CD4-positive, alpha-beta T cell treated with Interleukin-4 for 1 hour (primary cell): ENCODE data around the gene CHPF.

Experiments used
- DNase-seq, 2 donors: peaks; one replicate each; pipeline ENCODE4 v3.0.0-alpha.2; 2020 to 2022

Gene CHPF

DNA sequence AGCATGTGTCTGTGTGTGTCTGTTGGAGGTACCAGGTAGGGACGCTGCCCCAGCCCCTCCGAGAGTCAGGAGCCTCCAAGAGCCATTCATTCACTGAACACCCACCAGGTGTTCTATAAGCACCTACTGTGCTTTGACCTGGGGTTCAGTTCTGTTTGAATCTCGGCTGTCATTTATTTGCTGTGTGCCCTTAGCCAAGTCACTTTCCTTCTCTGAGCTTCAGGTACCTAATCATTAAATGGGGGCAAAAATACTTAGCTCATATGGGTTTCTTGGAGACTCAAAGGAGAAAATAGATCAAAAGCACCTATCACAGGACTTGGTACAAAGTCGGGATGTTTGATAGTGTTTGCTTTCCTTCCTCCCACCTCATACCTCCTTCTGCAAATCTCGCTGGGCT, 16.1 kb downstream of the CHPF start:
- no peak for DNase-seq

DNA sequence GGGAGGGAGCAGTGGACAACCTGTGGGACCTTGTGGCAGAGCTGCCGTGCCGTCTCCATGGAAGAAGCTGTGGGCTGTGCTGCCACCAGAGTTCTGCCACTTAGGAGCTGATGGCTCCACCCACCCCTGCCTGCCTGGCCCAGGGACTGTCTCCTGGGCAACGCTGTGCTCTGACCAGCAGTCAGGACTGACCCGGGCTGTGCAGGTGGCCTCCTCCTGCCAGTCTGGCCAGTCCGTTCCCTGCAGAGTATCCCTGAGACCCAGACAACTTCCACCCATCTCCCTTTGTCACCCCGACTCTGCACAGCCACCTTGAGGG, 16.6 kb downstream of the CHPF start:
- no peak for DNase-seq

DNA sequence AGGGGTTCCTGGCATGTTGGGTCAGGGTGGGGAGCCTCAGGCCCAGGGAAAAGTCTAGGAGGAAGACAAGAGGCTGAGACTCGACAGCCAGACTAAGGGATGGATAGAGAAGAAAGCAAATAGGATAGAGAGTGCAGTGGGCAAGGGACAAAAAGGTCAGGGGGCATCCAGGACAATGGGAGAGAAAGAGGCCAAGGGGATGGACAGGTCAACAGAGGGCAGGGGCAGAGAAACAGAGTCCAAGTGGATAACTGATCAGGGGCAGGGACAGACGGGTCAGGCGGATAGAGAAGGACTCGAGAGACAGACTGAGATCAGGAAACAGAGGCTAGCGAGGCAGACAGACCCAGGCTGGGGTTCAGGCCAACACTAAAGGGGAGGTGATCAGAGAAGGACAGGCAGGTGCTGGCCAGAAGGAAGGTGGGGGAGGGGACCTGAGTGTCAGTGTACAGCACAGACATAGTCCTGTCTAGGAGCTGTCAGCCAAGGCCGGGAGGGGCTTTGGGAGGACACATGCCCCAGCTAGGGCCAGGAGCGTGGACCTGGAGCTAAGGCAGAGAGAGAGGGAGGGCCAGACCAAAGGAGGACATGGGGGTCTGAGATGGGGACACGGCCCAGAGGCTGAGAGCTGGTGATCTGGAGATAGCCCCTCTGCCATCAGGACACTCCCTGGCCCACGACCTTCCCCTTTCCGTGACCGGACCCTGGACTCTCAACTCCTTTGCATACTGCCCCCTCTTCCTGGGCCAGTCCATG, 17.1 kb downstream of the CHPF start:
- DNase-seq: no peak

DNA sequence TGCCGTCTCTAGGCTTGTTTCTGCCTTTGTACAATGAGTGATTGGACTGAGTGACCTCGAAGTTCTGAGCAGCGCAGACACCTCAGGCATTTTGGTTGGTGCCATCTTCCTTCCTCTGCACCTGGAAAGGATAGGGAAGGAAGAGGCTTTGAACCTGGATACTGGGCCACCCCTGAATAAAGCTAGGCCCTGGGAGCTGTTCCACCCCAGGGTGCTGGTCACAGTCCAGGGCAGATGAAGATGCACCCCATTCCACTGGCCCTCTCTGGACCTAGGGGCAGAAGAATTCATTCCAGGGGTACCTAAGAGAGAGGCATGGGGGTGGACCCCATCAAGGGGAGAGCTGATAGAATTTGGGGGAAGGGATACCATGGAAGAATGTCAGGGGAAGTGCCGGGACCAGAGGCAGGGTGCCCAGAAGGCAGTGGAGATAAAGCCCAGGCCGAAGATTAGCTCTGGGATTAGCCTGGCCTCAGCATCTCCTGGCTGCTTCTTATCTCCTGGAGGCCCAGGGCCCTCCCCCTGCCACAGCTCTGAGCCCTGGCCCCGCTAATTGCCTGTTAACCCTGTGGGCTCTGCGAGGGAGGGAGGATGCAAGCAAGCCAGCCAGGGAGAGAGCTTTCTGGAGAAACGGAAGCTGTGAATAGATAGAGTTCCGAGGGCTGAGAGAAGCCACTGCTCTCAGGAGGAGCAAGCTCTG, 17.9 kb downstream of the CHPF start:
- no peak for DNase-seq

DNA sequence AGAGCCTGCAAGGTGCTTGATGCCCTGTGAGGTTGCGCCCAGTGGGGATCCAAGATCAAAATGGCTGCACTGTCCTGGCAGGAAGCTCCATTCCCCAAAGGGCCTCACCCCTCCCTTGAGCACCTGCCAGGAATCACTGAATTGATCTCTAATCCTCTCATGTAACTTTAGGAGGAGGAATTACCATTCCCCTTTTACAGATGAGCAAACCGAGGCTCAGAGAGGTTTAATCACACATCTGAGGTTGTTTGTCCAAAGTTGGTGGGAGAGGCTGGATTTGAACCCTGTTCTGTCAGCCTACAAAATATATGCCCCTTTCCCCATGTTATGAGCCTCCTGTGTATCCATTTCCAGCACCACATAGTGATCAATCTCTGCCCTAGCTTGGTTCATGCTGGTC, 18.8 kb downstream of the CHPF start:
- no peak for DNase-seq

DNA sequence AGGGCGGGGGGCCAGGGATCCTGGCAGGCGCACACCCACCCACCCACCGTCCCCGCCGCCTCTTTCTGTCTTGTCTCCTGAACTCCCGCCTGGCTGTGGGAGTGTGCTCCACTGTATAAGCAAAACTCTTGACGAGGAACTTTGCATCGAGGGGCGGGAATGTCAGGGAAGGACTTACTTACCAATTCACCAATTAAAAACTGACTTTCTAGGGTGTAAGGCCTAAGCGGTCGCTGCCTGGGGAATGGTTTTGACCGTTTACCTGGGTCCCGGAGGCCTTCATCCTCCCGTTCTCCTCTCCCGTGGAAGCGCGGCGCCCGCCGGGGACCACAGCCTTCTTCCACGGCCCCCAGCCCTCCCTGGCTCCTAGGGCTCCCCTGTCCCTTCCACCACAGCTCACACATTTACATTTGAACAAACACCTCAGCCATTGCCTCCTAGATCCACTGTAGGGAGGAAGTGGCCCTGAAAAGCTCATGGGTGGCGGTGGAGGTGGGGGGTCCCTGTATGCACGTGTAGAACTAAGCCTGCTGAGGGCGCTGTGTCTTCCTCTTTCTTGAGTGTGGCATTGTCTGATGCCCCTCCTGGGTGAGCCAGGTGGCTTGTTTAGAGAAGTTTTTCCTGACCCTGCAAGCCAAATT, 20.5 kb downstream of the CHPF start:
- DNase-seq: no peak

DNA sequence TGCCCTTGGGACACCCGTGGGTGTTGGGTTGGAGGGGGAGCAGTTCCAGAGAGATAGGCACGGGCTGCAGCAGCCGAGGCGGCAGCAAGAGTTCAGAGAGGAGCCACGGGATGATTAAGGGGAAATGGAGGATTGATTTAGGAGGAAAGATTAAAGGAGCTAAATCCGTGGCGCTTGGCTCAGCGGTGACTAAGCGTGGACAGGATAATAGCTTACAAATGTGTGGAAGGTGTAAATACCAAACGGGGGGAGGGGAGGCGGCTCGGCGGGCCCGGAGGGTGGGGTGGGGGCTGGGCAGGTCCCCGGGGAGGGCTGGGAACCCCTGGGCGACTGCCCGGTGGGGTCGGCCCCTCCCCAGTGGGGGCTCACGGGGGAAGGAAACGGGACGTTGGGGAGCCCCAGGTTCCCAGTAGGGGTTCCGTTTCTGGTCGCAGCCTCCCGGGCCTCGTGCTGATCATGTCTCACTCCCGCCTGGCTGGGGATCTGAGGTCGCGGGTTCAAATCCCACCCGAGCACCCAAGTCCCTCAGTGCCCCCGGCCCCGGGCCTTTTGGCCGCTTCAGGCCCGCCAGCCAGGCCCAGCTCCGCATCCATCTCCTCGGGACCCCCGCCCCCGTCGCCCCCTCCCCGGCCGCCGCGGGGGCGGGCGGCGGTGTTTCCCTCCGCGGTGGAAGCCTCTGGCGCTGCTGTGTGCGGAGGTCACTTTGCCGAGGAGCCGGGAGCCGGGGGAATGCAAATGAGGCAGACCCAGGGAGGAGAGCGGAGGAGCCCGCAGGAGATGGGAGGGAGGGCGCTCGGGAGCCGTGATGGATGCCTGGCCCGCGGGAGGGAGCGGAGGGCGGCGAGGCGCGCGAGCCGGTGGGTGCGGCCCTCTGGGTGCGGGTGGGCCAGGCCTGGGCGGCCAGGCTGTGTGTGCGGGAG, 21.2 kb downstream of the CHPF start:
- DNase-seq: no peak

DNA sequence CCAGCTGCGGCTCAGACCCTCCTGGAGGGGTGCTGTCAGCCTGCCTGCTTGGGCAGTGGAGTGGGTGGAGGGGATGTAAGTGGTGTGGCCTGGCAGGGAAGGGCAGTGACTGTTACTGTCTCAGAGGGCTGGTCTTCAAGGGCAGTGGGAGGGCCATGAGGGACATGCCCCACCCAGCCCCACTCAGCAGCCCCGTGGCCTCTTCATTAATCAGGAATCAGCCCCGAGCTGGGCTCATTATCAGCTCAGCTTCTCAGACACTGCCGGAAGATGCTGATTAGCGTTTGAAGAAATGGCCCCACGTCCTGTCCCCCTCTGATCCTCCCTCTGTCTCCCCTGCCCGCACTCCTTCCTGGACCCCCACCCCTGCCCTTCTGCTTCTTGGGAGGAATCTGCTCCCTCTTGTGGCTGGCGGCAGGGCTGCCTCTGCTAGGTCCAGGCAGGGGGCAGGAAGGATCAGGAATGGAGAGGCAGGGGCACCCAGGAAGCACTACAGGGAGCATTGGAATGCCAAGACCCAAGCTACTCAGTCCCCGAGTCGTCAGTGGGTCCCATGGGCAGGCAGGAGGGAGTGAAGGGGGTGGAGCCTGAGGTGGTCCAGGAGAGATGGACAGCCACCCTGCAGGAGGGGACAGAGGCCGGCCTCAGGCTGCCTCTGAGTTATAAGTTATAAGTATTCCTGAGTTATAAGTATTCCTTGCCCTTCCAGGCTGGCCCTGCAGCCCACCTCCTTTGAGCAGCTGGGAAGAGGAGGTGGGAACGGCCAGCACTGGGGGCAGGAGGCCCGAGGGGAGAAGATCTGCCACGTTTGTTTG, 22.3 kb downstream of the CHPF start:
- DNase-seq: no peak

DNA sequence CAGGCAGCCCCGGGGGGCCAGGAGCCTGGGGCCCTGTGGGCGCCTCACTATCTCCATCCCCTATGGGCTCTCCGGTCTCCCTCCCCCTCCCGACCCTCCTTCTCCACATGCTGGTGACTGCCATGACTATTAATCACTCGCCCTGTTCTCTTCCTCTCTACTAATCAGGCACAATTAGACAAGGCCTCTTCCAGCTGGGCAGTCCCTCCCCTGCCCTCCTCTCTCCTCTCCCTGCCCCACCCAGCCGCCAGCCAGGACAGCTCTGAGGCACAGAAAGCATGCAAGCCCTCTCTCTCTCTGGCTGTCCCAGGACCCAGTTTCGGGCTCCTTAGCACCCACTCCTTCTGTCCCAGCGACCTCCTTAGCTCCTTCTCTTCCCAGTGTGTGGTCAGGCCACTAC, 23.5 kb downstream of the CHPF start:
- DNase-seq: no peak

DNA sequence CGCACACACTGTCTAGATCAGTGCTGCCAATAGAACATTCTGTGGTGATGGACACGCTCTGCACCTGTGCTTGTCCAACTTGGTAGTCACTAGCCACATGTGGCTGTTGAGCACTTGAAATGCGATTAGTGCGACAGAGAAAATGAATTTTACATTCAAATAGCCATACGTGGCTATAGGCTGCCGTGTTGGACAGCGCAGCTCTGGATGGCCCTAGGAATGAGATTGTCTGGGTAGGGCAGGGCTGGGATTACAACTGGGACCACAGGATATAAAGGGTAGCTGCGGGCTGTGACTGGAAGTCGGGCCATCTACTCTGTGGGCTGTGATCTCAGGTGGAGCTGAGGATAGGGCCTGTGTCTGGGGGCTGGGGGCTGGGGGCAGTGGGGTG, 24.1 kb downstream of the CHPF start:
- DNase-seq: no peak

DNA sequence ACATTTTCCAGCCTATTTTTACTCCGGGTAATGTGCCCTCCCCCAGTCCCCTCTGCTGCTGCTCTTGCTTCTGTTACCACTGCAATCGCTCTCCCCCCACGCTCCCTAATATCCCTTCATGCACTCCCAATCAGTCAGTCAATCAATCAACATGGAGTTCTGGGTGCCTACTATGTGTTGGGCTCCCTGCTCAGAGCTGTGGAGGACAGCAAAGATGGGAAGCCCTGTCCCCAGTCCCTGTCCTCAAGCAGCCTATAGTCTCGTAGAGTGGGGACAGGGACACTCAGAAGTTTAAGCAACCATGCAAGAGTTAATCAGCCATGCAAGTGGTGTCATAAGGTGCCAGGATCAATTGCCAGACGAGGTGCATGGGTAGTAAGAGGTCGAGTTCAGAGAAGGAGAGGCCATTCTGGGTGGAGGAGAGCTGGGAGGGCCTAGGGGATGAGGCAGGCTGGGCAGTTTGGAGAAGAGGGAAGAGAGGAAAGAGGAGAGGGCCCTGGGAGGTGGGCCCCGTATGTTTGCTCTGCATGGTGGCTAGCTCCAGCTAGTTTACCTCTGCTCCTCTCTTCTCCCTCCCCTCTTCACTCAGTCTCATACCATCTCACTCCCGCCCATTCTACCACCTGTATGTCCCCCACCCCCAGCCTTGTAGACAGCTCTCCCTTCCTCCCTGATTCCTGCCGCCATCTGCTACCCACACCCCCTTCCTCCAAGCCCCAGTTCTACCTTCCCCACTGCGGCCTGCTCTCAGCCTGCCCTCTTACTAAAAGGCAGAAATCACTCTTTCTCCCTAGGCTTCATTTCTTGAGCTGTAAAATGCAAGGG, 25.4 kb downstream of the CHPF start:
- DNase-seq: no peak

DNA sequence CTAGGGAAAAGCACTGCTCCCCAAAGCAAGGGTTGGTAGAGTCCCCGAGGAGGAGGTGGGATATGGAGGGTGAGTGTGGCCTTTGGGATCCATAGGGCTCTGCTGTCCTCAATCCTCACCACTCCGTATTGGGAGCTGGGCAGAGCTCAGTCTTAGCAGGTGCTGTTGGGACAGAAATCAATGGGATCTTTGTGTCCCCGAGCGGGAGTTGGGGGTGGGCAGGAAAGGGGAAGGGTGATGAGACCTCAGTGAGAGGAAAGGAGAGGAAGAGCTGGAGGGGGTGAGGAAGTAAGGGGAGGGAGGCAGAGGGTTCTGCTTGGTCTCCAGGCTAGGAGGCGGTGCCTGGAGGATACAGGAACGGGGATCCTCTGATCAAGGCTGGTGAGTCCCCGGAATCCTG, 26.7 kb downstream of the CHPF start:
- DNase-seq: no peak

DNA sequence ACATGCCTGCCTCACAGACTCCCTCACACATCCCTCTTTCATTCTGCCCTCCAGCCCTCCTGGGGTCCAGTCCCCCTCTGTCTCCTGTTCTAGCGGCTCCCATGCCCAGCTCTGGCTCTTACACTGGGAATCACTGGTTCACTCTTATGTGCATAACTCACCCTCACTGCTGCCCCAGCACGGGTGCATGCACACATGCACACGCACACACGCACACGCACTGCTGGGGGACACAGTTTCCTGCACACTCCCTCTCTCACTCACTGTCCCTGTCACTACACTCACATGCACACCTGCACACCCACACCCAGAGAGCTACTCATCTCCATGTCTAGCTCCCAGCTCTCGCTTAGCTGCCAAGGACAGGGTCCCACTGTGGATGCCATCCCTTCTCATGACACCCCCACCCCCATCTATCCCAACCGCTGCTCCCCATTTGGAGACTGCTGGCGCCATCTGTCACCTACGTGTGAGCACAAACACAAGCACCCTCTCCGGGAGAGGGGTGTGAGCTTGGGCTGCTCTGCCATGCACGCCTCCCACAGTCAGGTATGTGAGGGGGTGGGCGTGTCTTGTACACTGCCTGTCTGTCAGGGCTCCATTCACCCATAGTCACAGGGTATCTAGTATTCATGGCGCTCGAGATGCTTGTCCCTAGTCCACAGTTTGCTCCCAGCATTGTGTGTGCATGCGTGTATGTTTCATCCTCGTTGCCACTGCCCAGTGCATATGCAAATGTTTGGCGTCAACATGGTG, 27.6 kb downstream of the CHPF start:
- no peak for DNase-seq

DNA sequence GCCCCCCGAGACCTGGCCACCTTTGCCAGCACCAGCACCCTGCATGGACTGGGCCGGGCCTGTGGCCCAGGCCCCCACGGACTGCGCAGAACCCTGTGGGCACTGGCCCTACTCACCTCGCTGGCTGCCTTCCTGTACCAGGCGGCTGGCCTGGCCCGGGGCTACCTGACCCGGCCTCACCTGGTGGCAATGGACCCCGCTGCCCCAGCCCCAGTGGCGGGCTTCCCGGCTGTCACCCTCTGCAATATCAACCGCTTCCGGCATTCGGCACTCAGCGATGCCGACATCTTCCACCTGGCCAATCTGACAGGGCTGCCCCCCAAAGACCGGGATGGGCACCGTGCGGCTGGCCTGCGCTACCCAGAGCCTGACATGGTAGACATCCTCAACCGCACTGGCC, 28.8 kb downstream of the CHPF start:
- DNase-seq: no peak

DNA sequence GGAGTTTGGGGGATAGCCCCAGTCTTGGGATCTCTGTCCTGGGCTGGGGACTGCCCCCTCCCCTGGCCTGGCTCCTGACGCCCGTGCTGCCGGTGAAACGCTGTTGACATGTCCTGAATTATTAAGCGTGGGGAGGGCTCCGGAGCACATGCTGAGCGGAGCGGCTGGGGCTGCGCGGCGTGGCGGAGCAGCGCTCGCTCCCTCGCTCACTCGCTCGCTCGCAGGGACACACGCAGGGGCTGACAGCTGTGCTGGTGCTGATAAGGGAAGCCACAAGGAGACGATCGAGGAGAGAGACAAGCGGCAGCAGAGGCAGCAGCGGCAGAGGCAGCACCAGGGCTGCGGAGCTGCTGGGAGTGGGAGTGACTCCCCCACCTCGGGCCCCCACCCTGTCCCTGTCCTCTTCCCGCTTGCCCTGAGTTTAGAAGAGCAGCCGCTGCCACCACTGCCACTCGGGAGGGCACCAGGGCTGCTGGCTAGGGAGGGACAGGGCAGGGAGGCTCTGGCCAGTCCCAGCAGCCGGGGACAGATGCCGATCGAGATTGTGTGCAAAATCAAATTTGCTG, 29.3 kb downstream of the CHPF start, which contains the start of gene ASIC4:
Gene ASIC4 (plus strand): TSS at position 287 of the 566 bp plus-strand sequence. CDS start 243 bp downstream, at position 530.
- no peak for DNase-seq

DNA sequence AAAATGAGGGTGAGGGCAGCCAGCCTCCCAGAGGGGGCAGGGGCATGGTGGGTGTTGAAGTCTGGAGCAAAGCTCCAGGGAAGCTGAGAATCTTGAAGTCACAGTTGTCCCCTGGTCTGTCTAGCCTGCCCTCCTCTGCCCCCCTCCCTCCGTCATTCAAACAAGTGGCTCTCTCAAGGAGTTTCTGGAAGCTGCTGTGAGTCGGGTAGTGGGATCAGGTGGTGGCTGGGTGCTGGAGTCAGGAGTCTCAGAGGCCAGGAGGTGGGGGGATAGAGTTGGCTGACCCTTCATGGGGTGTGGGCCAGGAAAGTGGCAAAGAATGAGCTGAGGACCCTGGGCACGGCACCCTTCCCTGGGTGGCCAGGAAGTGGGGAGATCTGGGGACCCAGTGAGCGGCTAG, 29.8 kb downstream of the CHPF start:
- DNase-seq: no peak

DNA sequence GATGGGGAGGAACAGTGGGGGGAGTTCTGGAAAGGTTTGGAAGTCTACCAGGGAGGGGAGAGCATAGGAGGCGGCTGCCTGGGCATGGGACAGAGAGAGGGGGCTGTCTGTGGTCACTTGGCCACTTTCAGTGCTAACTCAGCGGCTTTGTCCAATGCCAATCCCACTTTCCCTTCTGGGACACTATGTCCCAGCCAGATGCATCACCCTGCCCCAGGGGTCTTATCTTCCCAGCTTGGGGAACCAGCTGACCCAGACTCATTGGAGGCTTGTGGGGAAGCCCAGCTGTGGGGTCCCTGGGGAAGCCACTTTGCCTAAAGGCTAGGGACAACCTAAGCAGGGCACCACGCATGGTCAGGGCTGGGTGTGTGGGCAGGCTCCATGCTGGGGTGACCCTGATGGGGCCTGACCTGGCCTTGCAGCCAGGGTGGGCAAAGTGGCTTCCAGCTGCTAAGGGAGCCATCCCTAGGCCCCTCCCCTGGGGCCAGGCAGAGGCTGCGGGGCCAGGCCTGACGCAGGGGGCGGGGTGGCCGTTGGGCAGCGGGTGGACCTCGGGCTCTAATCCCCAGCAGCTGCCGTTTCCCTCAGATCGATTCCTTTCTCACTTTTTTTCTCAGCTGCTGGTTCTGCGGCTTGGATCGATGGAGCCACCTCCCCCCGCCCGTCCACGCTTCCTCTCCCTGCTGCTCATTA, 30.9 kb downstream of the CHPF start:
- DNase-seq: no peak

DNA sequence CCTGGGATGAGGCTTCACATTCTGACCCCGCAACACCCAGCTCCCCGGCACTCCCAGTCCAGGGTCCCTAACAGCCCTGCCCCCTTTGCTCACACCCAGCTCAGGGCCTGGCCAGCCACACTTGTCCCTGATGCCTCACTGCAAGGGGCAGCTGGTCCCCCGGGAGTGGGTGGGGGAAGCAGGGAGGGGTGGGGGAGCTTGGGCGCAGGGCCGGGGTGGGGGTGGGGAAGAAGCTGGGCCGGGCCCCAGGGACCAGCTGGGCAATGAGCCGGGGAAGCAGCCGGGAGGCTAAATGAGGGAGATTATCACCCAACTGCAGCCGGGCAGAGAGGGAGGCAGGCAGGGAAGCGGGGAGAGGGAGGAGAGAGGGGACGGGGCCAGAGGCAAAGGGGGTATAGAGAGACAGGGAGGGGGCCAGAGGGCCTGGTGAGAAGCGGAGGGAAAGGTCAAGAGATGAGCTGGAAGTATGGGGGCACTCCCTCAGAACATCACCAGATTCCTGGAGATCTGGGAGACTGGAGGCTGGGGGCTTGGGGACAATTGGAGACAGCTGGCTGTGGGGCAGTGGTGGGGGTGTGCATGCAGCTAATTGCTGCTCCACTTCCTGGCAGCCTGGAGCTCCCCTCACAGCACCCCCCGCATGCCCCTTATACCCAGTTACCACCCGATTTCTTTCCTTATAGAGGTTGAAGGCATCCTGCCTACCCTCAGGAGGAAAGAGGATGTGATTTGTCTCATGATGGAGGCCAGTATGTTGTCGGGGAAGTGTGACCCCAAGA, 31.9 kb downstream of the CHPF start:
- DNase-seq: no peak
